Measurements from ENCODE around the gene KRT85. TPM values are rescaled to one million over a fixed set of nuclear protein-coding genes. Genes with fewer than 3 reads are reported as not detected.
A peak's percentile ranks its signal among the peaks of the same experiment; 100 is the strongest.

The KRT85 gene
- total and polyA plus RNA-seq, 8 donors = not detected

DNA sequence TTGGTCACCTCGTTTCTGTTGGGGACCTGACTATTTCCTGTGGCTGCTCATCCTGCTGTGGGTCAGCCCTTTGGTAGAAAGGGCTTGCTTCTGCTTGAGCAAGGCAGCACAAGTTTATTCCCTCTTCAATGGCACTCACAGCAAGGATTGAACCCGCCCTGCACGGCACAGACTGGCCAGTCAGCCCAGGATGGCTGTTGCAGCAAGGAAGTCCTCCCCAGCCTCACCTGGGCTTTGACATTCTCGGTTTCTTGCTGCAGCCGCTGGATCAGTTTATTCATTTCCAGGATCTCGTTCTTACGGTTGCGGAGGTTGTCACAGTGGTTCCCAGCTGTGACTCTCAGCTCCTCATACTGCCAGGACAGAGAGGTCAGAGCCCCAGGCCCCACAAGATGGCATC lies 29.4 kb upstream of the KRT85 start:
- ATAC-seq (no peak), DNase-seq (no peak), FAIRE-seq (no peak)
- Histone ChIP-seq H3K36me3 (no peaks in the 10 kb centered on the region), H3K27me3 (no peaks in the 10 kb centered on the region), H3K4me1 (no peaks in the 10 kb centered on the region), H3K4me3 (no peak overlapping the region), H3K9me3 (no peaks in the 10 kb centered on the region), H3K27ac (no peak overlapping the region)
- 69 to 72% methylated on average over 8 of the region's 8 CpGs for WGBS, 2 donors
- intact Hi-C loops (cut with DNase I) = loop anchor here in 1 of 3 donors (10.0 kb wide), 1 partner anchor 98 kb away; the partner anchor contains the start of gene KRT6A
- TF ChIP-seq, protein P1, sequence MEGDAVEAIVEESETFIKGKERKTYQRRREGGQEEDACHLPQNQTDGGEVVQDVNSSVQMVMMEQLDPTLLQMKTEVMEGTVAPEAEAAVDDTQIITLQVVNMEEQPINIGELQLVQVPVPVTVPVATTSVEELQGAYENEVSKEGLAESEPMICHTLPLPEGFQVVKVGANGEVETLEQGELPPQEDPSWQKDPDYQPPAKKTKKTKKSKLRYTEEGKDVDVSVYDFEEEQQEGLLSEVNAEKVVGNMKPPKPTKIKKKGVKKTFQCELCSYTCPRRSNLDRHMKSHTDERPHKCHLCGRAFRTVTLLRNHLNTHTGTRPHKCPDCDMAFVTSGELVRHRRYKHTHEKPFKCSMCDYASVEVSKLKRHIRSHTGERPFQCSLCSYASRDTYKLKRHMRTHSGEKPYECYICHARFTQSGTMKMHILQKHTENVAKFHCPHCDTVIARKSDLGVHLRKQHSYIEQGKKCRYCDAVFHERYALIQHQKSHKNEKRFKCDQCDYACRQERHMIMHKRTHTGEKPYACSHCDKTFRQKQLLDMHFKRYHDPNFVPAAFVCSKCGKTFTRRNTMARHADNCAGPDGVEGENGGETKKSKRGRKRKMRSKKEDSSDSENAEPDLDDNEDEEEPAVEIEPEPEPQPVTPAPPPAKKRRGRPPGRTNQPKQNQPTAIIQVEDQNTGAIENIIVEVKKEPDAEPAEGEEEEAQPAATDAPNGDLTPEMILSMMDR (IDR thresholded peaks at IDR 0.05) = no peak

DNA sequence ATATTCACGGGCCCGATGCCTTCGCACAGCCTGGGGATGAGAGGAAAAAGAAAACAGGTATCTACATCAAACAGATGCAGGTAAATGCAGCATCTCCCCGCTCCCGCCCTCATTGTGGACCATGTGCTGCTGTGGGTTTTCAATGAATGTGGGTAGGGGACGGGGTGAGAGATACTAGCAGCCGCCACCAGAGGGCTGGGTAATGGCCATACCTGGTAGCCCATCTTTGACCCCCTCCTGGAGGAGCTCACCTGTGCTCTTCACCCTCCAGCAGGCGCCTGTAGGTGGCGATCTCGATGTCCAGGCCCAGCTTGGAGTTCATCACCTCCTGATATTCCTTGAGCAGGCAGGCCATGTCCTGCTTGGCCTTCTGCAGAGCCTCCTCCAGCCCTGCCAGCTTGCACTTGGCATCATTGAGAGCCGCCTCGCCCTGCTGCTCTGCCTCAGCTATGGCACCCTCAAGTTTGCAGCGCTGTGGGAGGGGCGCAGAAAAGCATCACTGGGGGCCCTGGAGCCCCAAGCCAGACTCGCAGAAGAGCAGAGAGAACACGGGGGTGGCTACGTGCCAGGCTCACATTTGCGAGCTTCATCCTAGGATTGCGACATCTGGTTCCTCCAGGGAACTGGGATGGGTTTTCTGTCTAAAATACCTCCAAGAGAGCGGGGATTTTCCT lies 28.6 kb upstream of the KRT85 start:
- no peaks in the 10 kb centered on the region for H3K9me3 ChIP-seq
- no peaks in the 10 kb centered on the region for H3K4me1 ChIP-seq
- 60 to 67% methylated on average over 20 of the region's 20 CpGs for WGBS, 2 donors
- no peak overlapping the region for H3K27ac ChIP-seq
- H3K4me3 ChIP-seq = no peak overlapping the region
- TF ChIP-seq, protein P1 (IDR thresholded peaks at IDR 0.05) = peak in 1 of 4 donors; percentile 12
- peak in 1 of 6 donors; percentile 50 for DNase-seq
- no peaks in the 10 kb centered on the region for H3K27me3 ChIP-seq
- peak in 3 of 4 donors; percentile 31 to 61 (median 38) for ATAC-seq
- intact Hi-C loops (cut with DNase I) = loop anchor here in 1 of 3 donors (10.0 kb wide), 1 partner anchor 99 kb away; the partner anchor contains the start of gene KRT6A
- FAIRE-seq = no peak
- H3K36me3 ChIP-seq = no peaks in the 10 kb centered on the region

DNA sequence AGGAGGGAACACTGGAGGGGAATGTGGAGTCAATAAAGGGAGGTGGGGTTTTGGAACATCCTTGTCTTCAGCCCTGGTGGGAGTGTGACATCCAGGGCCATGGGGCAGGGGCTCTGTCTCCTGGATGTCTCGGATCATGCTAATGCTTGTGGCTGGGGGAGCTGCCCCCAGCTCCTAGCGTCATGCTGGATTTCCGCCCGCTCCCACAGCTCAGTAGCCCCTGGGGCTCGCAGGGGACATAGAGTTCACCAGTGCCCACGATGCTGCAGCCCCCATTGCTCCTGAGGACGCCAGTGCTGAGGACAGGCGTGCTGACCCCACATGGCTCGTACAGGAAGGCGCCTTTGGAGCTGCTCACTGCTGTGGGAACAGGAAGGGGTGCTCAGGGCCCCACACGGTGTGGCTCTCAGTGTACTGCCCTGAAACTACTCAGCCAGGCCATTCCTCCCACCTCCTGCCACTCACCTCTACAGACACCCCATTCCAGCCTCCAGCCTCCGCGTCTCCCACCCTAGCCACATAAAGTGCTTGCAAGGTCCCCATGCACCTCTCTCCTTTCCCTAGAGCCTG lies 27.6 kb upstream of the KRT85 start:
- DNase-seq (no peak), ATAC-seq (no peak), FAIRE-seq (no peak)
- TF ChIP-seq, protein P1 (IDR thresholded peaks at IDR 0.05) = no peak
- Histone ChIP-seq H3K4me1 (no peaks in the 10 kb centered on the region), H3K27ac (no peak overlapping the region), H3K27me3 (no peaks in the 10 kb centered on the region), H3K4me3 (no peak overlapping the region), H3K9me3 (no peaks in the 10 kb centered on the region), H3K36me3 (no peaks in the 10 kb centered on the region)
- WGBS, 2 donors = 73 to 80% methylated on average over 12 to 13 of the region's 13 CpGs
- intact Hi-C loops (cut with DNase I) = loop anchor here in 1 of 3 donors (10.0 kb wide), 1 partner anchor 100 kb away; the partner anchor contains the start of gene KRT6A

DNA sequence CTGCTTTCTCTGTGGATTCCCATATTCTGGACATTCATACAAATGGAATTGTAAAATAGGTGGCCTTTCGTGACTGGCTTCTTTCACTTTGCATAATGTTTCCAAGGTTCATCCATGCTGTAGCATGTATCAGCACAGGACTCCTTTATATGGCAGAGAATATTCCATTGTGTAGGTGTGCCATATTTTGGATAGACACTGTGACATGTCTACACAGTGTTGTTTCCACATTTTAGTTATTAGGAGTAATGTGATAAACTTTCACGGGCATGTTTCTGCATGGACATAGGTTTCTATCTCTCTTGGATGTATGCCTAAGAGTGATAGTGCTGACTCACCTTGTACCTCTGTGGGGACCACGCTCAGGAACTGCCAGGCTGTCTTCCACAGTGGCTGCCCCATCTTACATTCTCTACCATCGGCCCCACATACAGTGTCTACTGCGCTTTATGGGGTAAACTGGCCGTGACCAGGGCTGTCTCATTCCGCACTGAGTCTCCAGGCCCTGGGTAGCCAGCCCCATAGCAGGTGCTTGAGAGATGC lies 25.3 kb upstream of the KRT85 start:
- no peak for DNase-seq
- WGBS, 2 donors = 84 to 86% methylated on average over 7 of the region's 7 CpGs
- Histone ChIP-seq H3K4me1 (no peaks in the 10 kb centered on the region), H3K4me3 (no peak overlapping the region), H3K36me3 (no peaks in the 10 kb centered on the region), H3K27me3 (no peaks in the 10 kb centered on the region), H3K27ac (no peak overlapping the region), H3K9me3 (no peaks in the 10 kb centered on the region)
- TF ChIP-seq, protein P1 (IDR thresholded peaks at IDR 0.05) = no peak
- FAIRE-seq = no peak
- ATAC-seq = no peak
- intact Hi-C loops (cut with DNase I) = loop anchor here in 1 of 3 donors (10.0 kb wide), 1 partner anchor 102 kb away; the partner anchor contains the start of gene KRT6A

Data from pancreas (tissue), 10 donors.